Fibroblast of pulmonary artery (primary cell): ENCODE measurements around the gene PRIMPOL.

ENCODE experiments used
- DNase-seq: peaks from one replicate; pipeline ENCODE4 v3.0.0-alpha.2; 2010; ENCODE audit warnings: low read depth
- H3K4me3 ChIP-seq: replicated peaks from 2 replicates; pipeline ENCODE4 v1.5.1; 2011; ENCODE audit warnings: low read depth, mild to moderate bottlenecking, control low read depth, low read length, moderate library complexity
- TF ChIP-seq, protein P1 (sequence below): IDR thresholded peaks from 2 replicates; pipeline ENCODE4 v1.5.1; 2011; ENCODE audit warnings: mild to moderate bottlenecking, control low read depth, low read length, inconsistent platforms; ENCODE audit errors: missing control alignments

PRIMPOL gene

DNA sequence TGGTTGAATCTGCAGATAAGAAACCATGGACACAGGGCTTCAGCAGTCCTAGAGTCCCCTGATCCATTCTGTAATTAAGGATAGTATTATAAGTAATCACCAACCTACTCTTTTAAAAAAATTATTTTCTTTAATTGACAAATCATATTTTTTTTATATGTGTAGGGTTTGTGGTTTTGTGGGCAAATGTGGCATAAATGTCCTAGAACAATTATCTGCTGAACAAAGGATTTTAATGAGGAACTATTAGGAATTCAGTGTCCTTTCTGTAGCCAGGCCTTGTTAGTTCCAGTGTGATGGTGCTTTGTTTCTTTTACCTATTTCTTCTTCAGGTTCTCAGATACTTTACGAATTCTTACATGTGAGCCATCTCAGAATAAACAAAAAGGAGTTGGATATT, 32.4 kb downstream of the PRIMPOL start:
- no peak overlapping the region for H3K4me3 ChIP-seq
- DNase-seq: no peak
- TF ChIP-seq, protein P1, sequence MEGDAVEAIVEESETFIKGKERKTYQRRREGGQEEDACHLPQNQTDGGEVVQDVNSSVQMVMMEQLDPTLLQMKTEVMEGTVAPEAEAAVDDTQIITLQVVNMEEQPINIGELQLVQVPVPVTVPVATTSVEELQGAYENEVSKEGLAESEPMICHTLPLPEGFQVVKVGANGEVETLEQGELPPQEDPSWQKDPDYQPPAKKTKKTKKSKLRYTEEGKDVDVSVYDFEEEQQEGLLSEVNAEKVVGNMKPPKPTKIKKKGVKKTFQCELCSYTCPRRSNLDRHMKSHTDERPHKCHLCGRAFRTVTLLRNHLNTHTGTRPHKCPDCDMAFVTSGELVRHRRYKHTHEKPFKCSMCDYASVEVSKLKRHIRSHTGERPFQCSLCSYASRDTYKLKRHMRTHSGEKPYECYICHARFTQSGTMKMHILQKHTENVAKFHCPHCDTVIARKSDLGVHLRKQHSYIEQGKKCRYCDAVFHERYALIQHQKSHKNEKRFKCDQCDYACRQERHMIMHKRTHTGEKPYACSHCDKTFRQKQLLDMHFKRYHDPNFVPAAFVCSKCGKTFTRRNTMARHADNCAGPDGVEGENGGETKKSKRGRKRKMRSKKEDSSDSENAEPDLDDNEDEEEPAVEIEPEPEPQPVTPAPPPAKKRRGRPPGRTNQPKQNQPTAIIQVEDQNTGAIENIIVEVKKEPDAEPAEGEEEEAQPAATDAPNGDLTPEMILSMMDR: no peak

DNA sequence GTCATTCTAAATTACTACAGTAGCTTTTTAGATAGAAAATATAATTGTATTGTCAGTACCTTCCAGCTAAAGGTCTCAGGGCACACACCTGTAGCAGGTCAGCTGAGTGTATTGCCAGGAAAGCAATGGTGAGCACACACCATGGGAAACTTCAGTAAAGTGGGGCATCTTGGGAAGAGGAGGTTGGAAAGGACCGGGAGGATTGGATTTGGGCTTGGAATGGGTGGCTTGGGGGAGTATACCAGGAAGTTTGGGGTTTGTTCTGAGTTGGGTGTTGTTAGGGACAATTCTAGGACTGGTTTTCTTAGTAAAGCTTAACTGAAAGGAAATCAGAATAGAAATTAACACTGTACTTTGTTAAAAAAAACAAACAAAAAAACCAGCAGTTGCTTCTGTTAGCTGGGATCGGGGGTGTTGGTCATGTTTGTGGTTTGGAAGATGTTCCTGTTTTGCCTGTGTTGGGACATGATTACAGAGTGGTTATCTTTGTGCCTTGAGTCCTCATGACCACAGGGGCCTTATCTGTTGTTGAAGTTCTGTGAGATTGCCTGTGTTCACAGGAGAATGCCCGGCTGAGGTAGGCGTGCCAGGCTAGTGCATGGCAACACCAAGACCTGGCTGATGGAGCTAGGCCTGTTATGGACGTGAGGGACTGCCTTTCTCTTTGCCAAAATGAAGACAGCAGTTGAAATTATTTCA, 35.1 kb downstream of the PRIMPOL start:
- peak; percentile 13 for DNase-seq
- TF ChIP-seq, protein P1: no peak
- no peak overlapping the region for H3K4me3 ChIP-seq

GRCh38 chr4:184688005-184688404, 38.5 kb downstream of the PRIMPOL start:
- DNase-seq: no peak
- TF ChIP-seq, protein P1: no peak
- H3K4me3 ChIP-seq: no peak overlapping the region

DNA sequence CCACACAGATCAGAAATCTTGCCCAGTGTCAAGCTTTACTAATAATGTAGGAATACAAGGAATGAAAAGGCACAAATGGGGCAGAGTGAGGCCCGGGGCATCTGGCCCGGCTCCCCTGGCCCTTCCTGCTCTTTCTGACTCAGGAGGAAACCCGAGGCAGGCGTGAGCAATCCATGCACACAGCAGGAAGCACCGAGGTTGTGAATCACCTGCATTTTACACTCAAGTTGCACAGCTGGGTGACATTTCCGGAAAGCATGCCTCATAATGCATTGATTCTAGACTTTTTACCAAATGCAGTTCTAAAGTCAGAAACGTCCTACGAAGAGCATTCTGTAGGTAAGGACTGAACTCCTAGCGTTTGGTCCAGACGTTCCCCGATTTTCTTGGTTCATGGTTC, 38.9 kb downstream of the PRIMPOL start:
- no peak overlapping the region for H3K4me3 ChIP-seq
- TF ChIP-seq, protein P1: no peak
- DNase-seq: peak; percentile 83

- H3K4me3 ChIP-seq: no peak overlapping the region
- DNase-seq: no peak
- TF ChIP-seq, protein P1: no peak
Measured at GRCh38 chr4:184689681-184690080, 40.1 kb downstream of the PRIMPOL start.

GRCh38 chr4:184693056-184693455, 43.5 kb downstream of the PRIMPOL start:
- DNase-seq: peak; percentile 54
- H3K4me3 ChIP-seq: no peak overlapping the region
- TF ChIP-seq, protein P1: no peak

- H3K4me3 ChIP-seq: no peak overlapping the region
- DNase-seq: no peak
- TF ChIP-seq, protein P1: no peak
Measured at GRCh38 chr4:184694412-184694956, 44.9 kb downstream of the PRIMPOL start.
